Non-pigmented ciliary epithelial cell (primary cell): ENCODE results near the gene CLEC2L.
"Not testable (repeated sequence)": the region's sequence is repeated elsewhere in the genome, so short reads cannot be mapped to it uniquely, and the experiment has no call there.

Source experiments
- DNase-seq: peaks from one replicate; pipeline ENCODE4 v3.0.0-alpha.2; 2010; ENCODE audit warnings: low read depth

Gene CLEC2L

DNA sequence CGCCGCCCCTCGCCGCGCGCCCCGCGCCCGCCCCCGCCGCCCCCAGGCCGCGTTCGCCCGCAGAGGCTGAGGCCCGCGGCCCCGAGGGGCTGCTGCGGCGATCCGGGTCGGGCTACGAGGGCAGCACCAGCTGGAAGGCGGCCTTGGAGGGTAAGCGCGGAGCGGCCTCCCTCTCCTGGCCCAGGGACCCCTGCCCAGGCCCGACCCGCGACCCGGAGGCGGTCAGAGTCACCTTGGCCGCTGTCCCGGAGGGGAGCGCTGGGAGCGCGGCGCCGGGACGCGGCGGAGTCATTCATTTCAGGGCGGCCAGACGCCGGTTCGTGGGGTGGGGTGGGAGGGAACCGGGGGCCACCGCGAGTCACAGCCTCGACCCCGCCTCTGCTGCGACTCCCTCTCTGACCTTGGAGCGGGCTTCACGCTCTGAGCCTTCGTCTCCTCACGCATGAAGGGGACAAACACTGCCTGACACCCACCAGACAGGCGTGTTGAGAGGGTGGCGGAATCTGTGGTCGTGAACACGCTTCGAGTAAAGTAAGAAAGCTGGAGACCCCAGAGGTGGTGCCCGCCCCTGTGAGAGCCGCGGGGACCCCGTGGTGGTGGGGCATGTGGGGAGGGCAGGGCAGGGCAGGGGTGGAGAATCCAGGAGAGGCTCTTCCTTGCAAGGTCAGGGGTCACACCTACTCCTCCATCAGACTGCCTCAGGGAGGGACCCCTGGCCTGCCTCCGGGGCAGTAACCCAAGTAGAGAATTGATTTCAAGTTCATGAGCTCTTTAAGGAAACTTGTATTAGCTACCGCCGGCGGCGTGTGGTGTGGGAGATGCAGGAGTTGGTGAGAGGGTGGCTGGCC, 707 bp downstream of the CLEC2L start:
- DNase-seq, result no peak

- DNase-seq, result no peak
Measured at GRCh38 chr7:139525239-139525638, 1.8 kb downstream of the CLEC2L start.

GRCh38 chr7:139525750-139526149, 2.3 kb downstream of the CLEC2L start:
- DNase-seq, result no peak

DNA sequence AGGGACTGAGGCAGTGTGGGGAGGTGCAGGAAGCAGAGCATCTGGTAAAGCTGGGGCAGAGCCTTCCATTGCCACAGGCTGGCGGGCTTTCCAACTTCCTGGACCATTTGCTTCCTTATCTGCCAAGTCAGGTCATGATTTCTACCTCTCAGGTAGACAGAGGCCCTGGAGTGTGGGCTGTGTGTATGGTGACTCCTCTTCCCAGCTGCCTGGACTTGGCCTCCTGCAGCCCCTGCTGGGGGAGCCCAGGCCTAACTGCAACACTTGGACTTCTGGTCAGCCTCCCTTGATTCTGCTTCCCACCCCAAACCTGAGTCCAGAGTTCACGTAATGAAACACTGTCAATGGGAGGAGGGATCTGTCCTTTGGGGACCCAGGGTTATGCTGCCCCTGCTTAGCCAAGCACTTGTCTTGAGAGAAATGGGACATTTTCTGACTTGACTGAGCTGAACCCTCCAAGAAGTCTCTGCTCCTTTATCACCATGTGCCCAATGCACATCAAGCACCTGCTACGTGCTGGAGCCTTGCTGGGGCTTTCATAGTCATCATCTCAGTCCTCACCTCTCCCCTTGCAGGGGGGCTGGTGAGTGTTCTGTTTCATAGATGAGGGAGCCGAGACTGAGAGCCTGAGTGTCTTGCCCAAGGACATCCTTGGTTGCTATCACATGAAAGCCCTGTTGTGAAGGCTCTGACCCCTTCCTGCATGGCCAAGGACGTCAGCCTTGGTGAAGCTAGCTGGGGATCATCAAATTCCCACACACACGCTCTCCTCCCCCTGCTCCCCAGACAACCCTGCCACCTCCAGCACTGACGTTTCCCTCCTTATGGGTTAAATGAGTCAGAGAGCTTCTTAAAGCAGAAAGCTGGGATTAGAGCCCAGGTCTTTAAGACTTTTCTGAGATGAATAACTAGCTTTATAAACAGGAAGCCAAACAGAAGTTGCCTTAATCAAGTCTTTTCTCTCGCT, 3.4 kb downstream of the CLEC2L start:
- peak; percentile 82 for DNase-seq

DNA sequence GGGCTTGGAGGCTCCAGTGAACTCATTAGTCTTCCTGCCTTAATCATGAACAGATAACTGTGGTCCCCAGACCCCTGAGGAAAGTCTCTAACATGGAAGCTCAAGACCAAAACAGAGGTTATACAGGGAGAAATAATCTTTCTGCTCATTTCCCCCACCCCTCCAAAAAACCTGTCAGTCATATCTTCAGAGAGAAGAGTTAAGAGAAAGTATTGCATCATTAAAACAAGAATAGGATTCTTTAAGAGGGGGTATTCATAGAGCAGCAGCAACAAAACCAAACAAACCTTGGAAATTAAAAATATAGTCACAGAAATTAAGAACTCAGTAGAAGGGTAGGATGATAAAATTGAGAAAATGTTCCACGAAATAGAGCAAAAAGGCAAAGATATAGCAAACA, 7.6 kb downstream of the CLEC2L start:
- no peak for DNase-seq

DNA sequence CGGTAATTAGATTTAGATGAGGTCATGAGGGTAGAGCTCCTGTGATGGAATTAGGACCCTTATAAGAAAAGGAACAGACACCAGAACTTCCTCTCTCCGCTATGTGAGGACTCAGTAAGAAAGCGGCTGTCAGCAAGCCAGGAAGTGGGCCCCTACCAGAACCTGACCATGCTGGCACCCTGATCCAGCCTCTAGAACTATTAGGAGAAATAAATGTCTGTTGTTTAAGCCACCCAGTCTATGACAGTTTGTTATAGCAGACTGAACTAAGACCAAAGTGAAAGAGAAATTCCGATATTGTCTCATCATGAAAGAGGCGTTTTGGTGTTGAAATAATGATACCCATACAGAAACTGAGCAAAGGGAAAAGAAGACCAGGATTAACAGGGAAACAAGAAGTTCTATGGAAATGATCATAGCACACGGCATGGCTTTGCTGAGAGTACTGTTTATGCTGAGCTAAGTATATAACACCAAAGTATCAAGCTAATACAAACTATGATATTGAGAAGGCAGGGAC, 9.2 kb downstream of the CLEC2L start:
- DNase-seq, result no peak

DNA sequence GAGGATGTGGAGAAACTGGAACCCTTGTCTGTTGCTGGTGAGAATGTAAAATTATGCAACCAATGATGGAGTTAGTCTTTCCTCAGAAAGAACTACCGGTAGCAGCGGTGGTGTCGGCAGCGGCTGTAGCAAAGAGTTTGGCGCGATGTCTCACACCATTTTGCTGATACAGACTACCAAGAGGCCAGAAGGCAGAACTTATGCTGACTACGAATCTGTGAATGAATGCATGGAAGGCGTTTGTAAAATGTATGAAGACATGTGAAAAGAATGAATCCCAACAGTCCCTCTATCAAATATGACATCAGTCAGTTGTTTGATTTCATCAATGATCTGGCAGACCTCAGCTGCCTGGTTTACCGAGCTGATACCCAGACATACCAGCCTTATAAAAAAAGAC, 10.6 kb downstream of the CLEC2L start:
- no peak for DNase-seq

GRCh38 chr7:139534966-139535651, 11.6 kb downstream of the CLEC2L start:
- DNase-seq, result no peak

DNA sequence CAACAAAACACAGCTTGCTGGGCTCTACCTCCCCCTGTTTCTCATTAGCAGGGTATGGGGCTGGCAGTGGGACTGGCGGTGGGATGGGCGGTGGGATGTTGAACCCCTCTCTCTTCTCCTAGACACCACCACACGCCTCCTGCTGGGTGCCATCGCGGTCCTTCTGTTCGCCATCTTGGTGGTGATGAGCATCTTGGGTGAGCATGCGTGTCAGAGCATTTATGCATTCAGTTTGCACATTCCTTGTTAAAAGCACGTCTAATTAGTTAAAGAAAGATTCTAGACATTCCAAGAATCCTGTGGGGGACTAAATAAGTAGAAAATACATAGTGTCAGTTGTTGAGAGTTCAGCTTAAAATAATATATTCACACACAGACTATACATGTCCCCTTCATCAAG, 12.7 kb downstream of the CLEC2L start:
- DNase-seq, result no peak

GRCh38 chr7:139538881-139539635, 15.6 kb downstream of the CLEC2L start:
- no peak for DNase-seq

DNA sequence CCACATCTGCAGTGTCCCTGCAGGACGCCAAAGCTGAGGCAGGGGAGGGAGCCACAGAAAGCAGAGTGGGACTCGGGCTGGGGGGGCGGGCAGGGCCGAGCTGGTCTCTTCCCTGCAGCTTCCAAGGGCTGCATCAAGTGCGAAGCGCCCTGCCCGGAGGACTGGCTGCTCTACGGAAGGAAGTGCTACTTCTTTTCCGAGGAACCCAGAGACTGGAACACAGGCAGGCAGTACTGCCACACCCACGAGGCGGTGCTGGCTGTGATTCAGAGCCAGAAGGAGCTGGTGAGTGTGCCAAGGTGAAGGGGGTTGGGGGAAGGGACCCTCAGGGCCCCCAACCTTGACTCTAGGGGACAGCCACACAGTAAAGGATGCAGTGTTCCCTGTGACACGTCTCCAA, 16.7 kb downstream of the CLEC2L start:
- no peak for DNase-seq

GRCh38 chr7:139541600-139542307, 18.3 kb downstream of the CLEC2L start:
- no peak for DNase-seq

- no peak for DNase-seq
Measured at GRCh38 chr7:139542308-139543151, 19.0 kb downstream of the CLEC2L start.

DNA sequence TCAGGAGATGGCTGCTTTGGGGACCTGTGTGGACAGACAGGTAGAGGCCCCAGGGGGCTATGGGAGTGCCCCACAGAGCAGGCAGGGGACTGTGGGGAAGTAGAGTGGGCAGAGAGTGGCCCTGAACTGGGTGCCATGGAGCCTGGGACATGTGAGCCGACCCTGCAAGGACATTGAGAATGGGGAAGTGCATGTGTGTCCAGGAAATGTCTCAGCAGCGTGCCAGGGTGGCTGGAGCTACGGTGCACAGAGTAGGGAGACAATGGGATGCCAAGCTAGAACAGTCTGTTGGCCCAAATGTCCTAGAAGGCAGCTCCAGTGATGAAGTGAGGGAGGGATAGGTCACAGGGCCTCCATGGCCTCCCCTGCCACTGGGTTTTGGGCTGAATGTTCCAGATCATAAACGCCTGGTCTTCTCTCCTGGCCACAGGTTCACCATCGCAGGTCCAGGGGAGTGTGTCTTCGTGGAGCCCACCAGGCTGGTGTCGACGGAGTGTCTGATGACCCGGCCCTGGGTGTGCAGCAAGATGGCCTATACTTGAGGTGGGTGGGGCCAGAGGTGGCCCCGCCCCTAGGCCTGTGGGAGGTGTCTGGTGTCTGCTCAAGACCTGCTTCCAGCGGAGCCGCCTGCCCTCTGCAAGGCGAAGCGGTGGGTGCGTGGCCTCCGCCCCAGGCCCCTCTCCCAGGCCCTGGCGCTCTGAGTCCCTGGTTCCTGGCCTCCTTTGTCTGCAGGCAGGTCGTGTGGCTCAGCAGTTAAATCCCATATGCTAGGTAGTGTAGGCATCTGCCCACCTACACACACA, 20.5 kb downstream of the CLEC2L start:
- DNase-seq, result no peak

DNA sequence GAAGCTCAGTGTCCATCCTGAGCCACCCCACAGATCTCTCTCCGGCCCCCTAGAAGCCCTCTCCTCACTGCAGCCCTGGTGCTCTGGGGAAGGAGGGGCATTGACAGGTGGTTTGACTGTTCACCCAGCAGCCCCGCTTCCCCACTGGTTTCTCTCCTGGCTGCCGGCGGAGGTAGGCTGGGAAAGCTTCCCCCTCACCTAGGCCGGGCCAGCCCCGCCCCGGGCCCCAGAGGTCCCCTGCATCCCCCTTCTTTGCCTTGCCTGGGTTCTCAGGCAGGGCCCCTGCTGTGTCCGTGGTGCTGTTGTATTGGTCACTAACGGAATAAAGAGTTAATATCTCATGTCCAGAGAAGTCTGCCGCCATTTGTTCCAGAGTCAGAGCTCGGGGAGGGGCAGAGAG, 21.2 kb downstream of the CLEC2L start:
- no peak for DNase-seq

DNA sequence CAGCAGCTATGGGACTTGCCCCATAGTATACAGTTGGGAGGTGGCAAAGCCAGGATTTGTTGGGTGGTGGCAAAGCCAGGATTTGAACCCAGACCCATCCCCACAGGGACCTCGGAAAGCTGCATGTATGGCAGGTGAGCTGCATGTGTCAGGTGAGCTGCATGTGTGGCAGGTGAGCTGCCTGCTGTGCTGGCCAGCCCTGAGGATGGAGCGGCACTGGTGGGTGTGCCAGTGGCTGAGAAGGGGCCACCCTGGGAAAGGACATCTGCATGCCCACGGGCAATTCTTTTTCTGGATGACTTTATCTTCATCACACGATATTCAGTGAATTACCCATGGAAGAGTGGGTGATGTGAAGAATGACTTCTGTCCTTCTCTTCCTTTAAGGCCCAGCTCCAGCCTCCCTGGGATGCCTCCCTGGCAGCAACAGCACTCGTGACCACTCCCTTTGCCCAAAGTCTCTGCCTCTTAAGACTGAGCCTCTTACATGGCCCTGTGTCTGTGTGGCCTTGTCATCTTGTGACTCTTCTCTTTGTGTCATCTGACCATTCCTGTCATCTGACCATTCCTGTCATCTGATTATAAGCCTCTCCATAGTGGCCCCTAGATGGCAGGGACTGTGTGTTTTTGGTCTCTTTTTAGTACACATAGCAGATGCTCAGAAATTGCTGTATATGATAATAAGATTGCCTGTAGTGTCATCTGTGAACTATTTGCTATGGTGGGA, 25.0 kb downstream of the CLEC2L start:
- DNase-seq, result no peak

GRCh38 chr7:139553991-139554700, 30.7 kb downstream of the CLEC2L start:
- DNase-seq, result not testable (repeated sequence)
